Smooth muscle cell (in vitro differentiated cells): ENCODE results near the gene ERCC2. TPM values are rescaled to one million over a fixed set of nuclear protein-coding genes. Genes with fewer than 3 reads are reported as not detected.

Experiments
- DNase-seq: peaks from one replicate; lab custom pipeline; 2025; ENCODE audit not compliant: unreplicated experiment; lab: John Stamatoyannopoulos, UW
- H2AFZ ChIP-seq: fragments of 200-600 bp; sonication (generic); 2 replicates; pipeline ENCODE4 v1.6.0; 2016; ENCODE audit warnings: antibody characterized with exemption, low read depth, mild to moderate bottlenecking
- H3F3A ChIP-seq: fragments of 200-600 bp; sonication (generic); 2 replicates; pipeline ENCODE4 v1.6.0; 2017; ENCODE audit warnings: antibody characterized with exemption, low read depth
- H3K27ac ChIP-seq: fragments of 200-600 bp; sonication (generic); 2 replicates; pipeline ENCODE4 v1.5.1; 2016; ENCODE audit warnings: low read depth, mild to moderate bottlenecking
- H3K27me3 ChIP-seq: fragments of 200-600 bp; sonication (generic); 2 replicates; pipeline ENCODE4 v1.6.1; 2016; ENCODE audit warnings: low read depth, mild to moderate bottlenecking
- H3K36me3 ChIP-seq: fragments of 200-600 bp; sonication (generic); 2 replicates; pipeline ENCODE4 v1.5.1; 2016; ENCODE audit warnings: low read depth
- H3K4me1 ChIP-seq: fragments of 200-600 bp; sonication (generic); 2 replicates; pipeline ENCODE4 v1.5.1; 2016; ENCODE audit warnings: low read depth
- H3K4me2 ChIP-seq: fragments of 200-600 bp; sonication (generic); 2 replicates; pipeline ENCODE4 v1.6.0; 2016; ENCODE audit warnings: mild to moderate bottlenecking
- H3K4me3 ChIP-seq: fragments of 200-600 bp; sonication (generic); 2 replicates; pipeline ENCODE4 v1.5.1; 2016; ENCODE audit warnings: mild to moderate bottlenecking
- H3K79me2 ChIP-seq: fragments of 200-600 bp; sonication (generic); 2 replicates; pipeline ENCODE4 v1.6.0; 2016; ENCODE audit warnings: low read depth, mild to moderate bottlenecking
- H3K9ac ChIP-seq: fragments of 200-600 bp; sonication (generic); 2 replicates; pipeline ENCODE4 v1.6.0; 2016; ENCODE audit warnings: low read depth
- H3K9me3 ChIP-seq: fragments of 200-600 bp; sonication (generic); replicated peaks from 2 replicates; pipeline ENCODE4 v1.5.1; 2016; ENCODE audit warnings: low read depth
- H4K20me1 ChIP-seq: fragments of 200-600 bp; sonication (generic); 2 replicates; pipeline ENCODE4 v1.6.0; 2016; ENCODE audit warnings: low read depth
- CTCF ChIP-seq: fragments of 200-600 bp; sonication (generic); IDR thresholded peaks from 2 replicates; pipeline ENCODE4 v1.5.1; 2017; ENCODE audit warnings: borderline replicate concordance, mild to moderate bottlenecking, antibody characterized with exemption; ENCODE audit not compliant: insufficient read depth, poor library complexity, severe bottlenecking
- WGBS: methylation state at CpG from one replicate; pipeline ENCODE4 v1.1.7; 2016; ENCODE audit warnings: low lambda C conversion rate; 5-methylcytosine and 5-hydroxymethylcytosine counted together
- polyA plus RNA-seq: library from polyadenylated mRNA; unstranded; fragments of >200 nt; fragmentation: Nextera tagmentation; extraction: Ambion mirVana; gene quantifications from 2 replicates; pipeline ENCODE4 v1.2.1, GENCODE V29; 2016
- total RNA-seq: library from RNA; depleted of rRNA; stranded (reverse); fragments of >200 nt; gene quantifications from 2 replicates; pipeline ENCODE4 v1.2.3, GENCODE V29; 2014

The ERCC2 gene
- total and polyA plus RNA-seq, 2 experiments from 2014 or later: 13.4 to 14.6 TPM

- Histone ChIP-seq H3K9me3 (no peaks in the 10 kb centered on the region), H3K4me1 (no peaks in the 10 kb centered on the region), H2AFZ (no peak overlapping the region), H3K4me3 (no peak overlapping the region), H3K4me2 (no peak overlapping the region), H4K20me1 (peaks cover 64% of the 10 kb centered on the region), H3K27ac (no peak overlapping the region), H3K27me3 (no peaks in the 10 kb centered on the region), H3K36me3 (no peaks in the 10 kb centered on the region), H3K9ac (no peak overlapping the region), H3F3A (no peaks in the 10 kb centered on the region), H3K79me2 (no peaks in the 10 kb centered on the region)
- no peak for DNase-seq
- no peak for TF ChIP-seq CTCF
- 83% methylated on average over 48 of the region's 59 CpGs for WGBS
Measured at GRCh38 chr19:45395821-45396617, 25.6 kb upstream of the ERCC2 start.

- Histone ChIP-seq H3K79me2 (no peaks in the 10 kb centered on the region), H3K4me2 (no peak overlapping the region), H3K4me1 (no peaks in the 10 kb centered on the region), H3F3A (no peaks in the 10 kb centered on the region), H3K36me3 (no peaks in the 10 kb centered on the region), H3K9ac (no peak overlapping the region), H3K27ac (no peak overlapping the region), H4K20me1 (peaks cover 30% of the 10 kb centered on the region), H2AFZ (no peak overlapping the region), H3K27me3 (peaks cover 2% of the 10 kb centered on the region), H3K4me3 (no peak overlapping the region), H3K9me3 (no peaks in the 10 kb centered on the region)
- WGBS: 96% methylated on average over 19 of the region's 21 CpGs
- TF ChIP-seq CTCF: no peak
- no peak for DNase-seq
Measured at GRCh38 chr19:45391871-45392665, 21.7 kb upstream of the ERCC2 start.

- Histone ChIP-seq H3K27ac (no peak overlapping the region), H3K9ac (no peak overlapping the region), H3K4me2 (no peak overlapping the region), H3F3A (no peaks in the 10 kb centered on the region), H4K20me1 (peaks cover 23% of the 10 kb centered on the region), H2AFZ (no peak overlapping the region), H3K36me3 (no peaks in the 10 kb centered on the region), H3K79me2 (no peaks in the 10 kb centered on the region), H3K4me3 (no peak overlapping the region), H3K9me3 (no peaks in the 10 kb centered on the region), H3K4me1 (no peaks in the 10 kb centered on the region), H3K27me3 (peaks cover 8% of the 10 kb centered on the region)
- no peak for DNase-seq
- 90% methylated on average over 3 of the region's 3 CpGs for WGBS
- TF ChIP-seq CTCF: no peak
Measured at GRCh38 chr19:45391346-45391745, 21.0 kb upstream of the ERCC2 start.
